KOPT-K1 (cell line): ENCODE measurements around the gene CEP43.

ENCODE experiments used
- H3K27ac ChIP-seq: fragments of 200-600 bp; sonication (generic); 2 replicates; pipeline ENCODE4 v1.5.1; 2016; ENCODE audit warnings: antibody characterized with exemption, mild to moderate bottlenecking, low read depth, low read length; ENCODE audit not compliant: poor library complexity, severe bottlenecking
- H3K36me3 ChIP-seq: fragments of 200-600 bp; sonication (generic); 2 replicates; pipeline ENCODE4 v1.5.1; 2017; ENCODE audit warnings: antibody characterized with exemption, mild to moderate bottlenecking, low read length, moderate library complexity; ENCODE audit not compliant: insufficient read depth
- H3K9me3 ChIP-seq: fragments of 200-600 bp; sonication (generic); 2 replicates; pipeline ENCODE4 v1.5.1; 2017; ENCODE audit warnings: antibody characterized with exemption, low read length, mild to moderate bottlenecking; ENCODE audit not compliant: insufficient read depth, poor library complexity, severe bottlenecking

Gene CEP43

GRCh38 chr6:166987448-166987847, 11.7 kb upstream of the CEP43 start:
- H3K9me3 ChIP-seq = no peaks in the 10 kb centered on the region
- peaks cover 44% of the 10 kb centered on the region for H3K36me3 ChIP-seq
- no peak overlapping the region for H3K27ac ChIP-seq

- Histone ChIP-seq H3K27ac (no peak overlapping the region), H3K36me3 (peaks cover 44% of the 10 kb centered on the region), H3K9me3 (no peaks in the 10 kb centered on the region)
Observed at GRCh38 chr6:166987930-166988329, 11.3 kb upstream of the CEP43 start.

- H3K36me3 ChIP-seq = peaks cover 42% of the 10 kb centered on the region
- H3K9me3 ChIP-seq = no peaks in the 10 kb centered on the region
- no peak overlapping the region for H3K27ac ChIP-seq
Observed at GRCh38 chr6:166988674-166989201, 10.5 kb upstream of the CEP43 start.

- H3K27ac ChIP-seq = no peak overlapping the region
- H3K36me3 ChIP-seq = peaks cover 47% of the 10 kb centered on the region
- H3K9me3 ChIP-seq = no peaks in the 10 kb centered on the region
Observed at GRCh38 chr6:166989427-166990032, 9.7 kb upstream of the CEP43 start.

- Histone ChIP-seq H3K36me3 (peaks cover 56% of the 10 kb centered on the region), H3K9me3 (no peaks in the 10 kb centered on the region), H3K27ac (no peak overlapping the region)
Observed at GRCh38 chr6:166996406-166996805, 2.8 kb upstream of the CEP43 start.

GRCh38 chr6:166997348-166997747, 1.8 kb upstream of the CEP43 start:
- Histone ChIP-seq H3K36me3 (peaks cover 61% of the 10 kb centered on the region), H3K9me3 (no peaks in the 10 kb centered on the region), H3K27ac (no peak overlapping the region)

GRCh38 chr6:166997768-166998255, 1.4 kb upstream of the CEP43 start:
- Histone ChIP-seq H3K9me3 (no peaks in the 10 kb centered on the region), H3K36me3 (peaks cover 61% of the 10 kb centered on the region), H3K27ac (peak overlapping the region; percentile 89)

GRCh38 chr6:166998256-166999144, 697 bp upstream of the CEP43 start:
- H3K9me3 ChIP-seq = no peaks in the 10 kb centered on the region
- peaks cover 64% of the 10 kb centered on the region for H3K36me3 ChIP-seq
- H3K27ac ChIP-seq = peak overlapping the region; percentile 89

GRCh38 chr6:166999884-167000253, 672 bp downstream of the CEP43 start:
- peak overlapping the region; percentile 89 for H3K27ac ChIP-seq
- H3K36me3 ChIP-seq = peaks cover 64% of the 10 kb centered on the region
- no peaks in the 10 kb centered on the region for H3K9me3 ChIP-seq

- peak overlapping the region; percentile 89 for H3K27ac ChIP-seq
- H3K9me3 ChIP-seq = no peaks in the 10 kb centered on the region
- H3K36me3 ChIP-seq = peaks cover 67% of the 10 kb centered on the region
Observed at GRCh38 chr6:167000759-167001158, 1.6 kb downstream of the CEP43 start.

- Histone ChIP-seq H3K9me3 (no peaks in the 10 kb centered on the region), H3K27ac (no peak overlapping the region), H3K36me3 (peaks cover 94% of the 10 kb centered on the region)
Observed at GRCh38 chr6:167005350-167006159, 6.4 kb downstream of the CEP43 start.

GRCh38 chr6:167007985-167008384, 8.8 kb downstream of the CEP43 start:
- H3K36me3 ChIP-seq = peaks cover 95% of the 10 kb centered on the region
- H3K27ac ChIP-seq = no peak overlapping the region
- no peaks in the 10 kb centered on the region for H3K9me3 ChIP-seq

GRCh38 chr6:167013067-167013466, 13.9 kb downstream of the CEP43 start:
- no peak overlapping the region for H3K27ac ChIP-seq
- H3K36me3 ChIP-seq = peaks cover 88% of the 10 kb centered on the region
- H3K9me3 ChIP-seq = no peaks in the 10 kb centered on the region

GRCh38 chr6:167013946-167014345, 14.7 kb downstream of the CEP43 start:
- Histone ChIP-seq H3K36me3 (peaks cover 88% of the 10 kb centered on the region), H3K27ac (no peak overlapping the region), H3K9me3 (no peaks in the 10 kb centered on the region)

GRCh38 chr6:167015302-167015701, 16.1 kb downstream of the CEP43 start:
- H3K27ac ChIP-seq = no peak overlapping the region
- H3K36me3 ChIP-seq = peaks cover 89% of the 10 kb centered on the region
- H3K9me3 ChIP-seq = no peaks in the 10 kb centered on the region
